ENCODE measurements around the gene MISP. TPM values are rescaled to one million over a fixed set of nuclear protein-coding genes. Genes with fewer than 3 reads are reported as not detected.

MISP gene
- polyA plus RNA-seq, 1 of the 3 experiments (the other 2 are of a cell fraction): 0.08 TPM

DNA sequence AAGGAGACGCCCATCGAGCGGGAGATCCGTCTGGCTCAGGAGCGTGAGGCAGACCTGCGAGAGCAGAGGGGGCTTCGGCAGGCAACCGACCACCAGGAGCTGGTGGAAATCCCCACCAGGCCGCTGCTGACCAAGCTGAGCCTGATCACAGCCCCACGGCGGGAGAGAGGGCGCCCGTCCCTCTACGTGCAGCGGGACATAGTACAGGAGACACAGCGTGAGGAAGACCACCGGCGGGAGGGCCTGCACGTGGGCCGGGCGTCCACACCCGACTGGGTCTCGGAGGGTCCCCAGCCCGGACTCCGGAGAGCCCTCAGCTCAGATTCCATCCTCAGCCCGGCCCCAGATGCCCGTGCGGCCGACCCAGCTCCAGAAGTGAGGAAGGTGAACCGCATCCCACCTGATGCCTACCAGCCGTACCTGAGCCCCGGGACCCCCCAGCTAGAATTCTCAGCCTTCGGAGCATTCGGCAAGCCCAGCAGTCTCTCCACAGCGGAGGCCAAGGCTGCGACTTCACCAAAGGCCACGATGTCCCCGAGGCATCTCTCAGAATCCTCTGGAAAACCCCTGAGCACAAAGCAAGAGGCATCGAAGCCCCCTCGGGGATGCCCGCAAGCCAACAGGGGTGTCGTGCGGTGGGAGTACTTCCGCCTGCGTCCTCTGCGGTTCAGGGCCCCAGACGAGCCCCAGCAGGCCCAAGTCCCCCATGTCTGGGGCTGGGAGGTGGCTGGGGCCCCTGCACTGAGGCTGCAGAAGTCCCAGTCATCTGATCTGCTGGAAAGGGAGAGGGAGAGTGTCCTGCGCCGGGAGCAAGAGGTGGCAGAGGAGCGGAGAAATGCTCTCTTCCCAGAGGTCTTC is 7.1 kb downstream of the MISP start:
- H2AFZ ChIP-seq (ENCODE audit: low read depth): no peak overlapping the region
- H3K4me2 ChIP-seq: no peak overlapping the region
- H3K27me3 ChIP-seq (ENCODE audit: insufficient read depth): no peaks in the 10 kb centered on the region
- no peak for DNase-seq
- whole genome bisulfite sequencing (ENCODE audit: low lambda C conversion rate): 89% methylated on average over 25 of the region's 50 CpGs
- H3F3A ChIP-seq (replicated peaks; ENCODE audit: insufficient read depth): no peaks in the 10 kb centered on the region
- ChIA-PET CTCF (no interaction called here), POLR2A (no interaction called here)
- TF ChIP-seq TEAD4 (IDR thresholded peaks at IDR 0.05; ENCODE audit: borderline replicate concordance, insufficient read depth) (no peak), NRF1 (IDR thresholded peaks at IDR 0.05; ENCODE audit: low read depth, low read length) (no peak), ELF1 (IDR thresholded peaks at IDR 0.05) (no peak), RAD21 (IDR thresholded peaks at IDR 0.05; ENCODE audit: low read length) (no peak), FOSL2 (IDR thresholded peaks at IDR 0.05; ENCODE audit: borderline replicate concordance, low read depth) (no peak), SMC3 (IDR thresholded peaks at IDR 0.05; ENCODE audit: low read depth, low read length) (no peak), RCOR1 (IDR thresholded peaks at IDR 0.05; ENCODE audit: low read length) (no peak), EP300 (IDR thresholded peaks at IDR 0.05; ENCODE audit: borderline replicate concordance in 1 of 2, low read depth in 1 of 2, low read length in 1 of 2) (no peak), MXI1 (IDR thresholded peaks at IDR 0.05; ENCODE audit: low read depth, low read length) (no peak)
- TF ChIP-seq, protein P1, sequence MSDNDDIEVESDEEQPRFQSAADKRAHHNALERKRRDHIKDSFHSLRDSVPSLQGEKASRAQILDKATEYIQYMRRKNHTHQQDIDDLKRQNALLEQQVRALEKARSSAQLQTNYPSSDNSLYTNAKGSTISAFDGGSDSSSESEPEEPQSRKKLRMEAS (IDR thresholded peaks at IDR 0.05; ENCODE audit: low read depth): no peak
- TF ChIP-seq, protein P2, sequence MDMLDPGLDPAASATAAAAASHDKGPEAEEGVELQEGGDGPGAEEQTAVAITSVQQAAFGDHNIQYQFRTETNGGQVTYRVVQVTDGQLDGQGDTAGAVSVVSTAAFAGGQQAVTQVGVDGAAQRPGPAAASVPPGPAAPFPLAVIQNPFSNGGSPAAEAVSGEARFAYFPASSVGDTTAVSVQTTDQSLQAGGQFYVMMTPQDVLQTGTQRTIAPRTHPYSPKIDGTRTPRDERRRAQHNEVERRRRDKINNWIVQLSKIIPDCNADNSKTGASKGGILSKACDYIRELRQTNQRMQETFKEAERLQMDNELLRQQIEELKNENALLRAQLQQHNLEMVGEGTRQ (IDR thresholded peaks at IDR 0.05; ENCODE audit: borderline replicate concordance, low read depth, low read length): no peak
- H3K36me3 ChIP-seq (replicated peaks in 1 of 2; ENCODE audit: control insufficient read depth in 1 of 2, insufficient read depth in 2 of 2, low read length in 1 of 2): no peaks in the 10 kb centered on the region
- H4K20me1 ChIP-seq (ENCODE audit: insufficient read depth): no peaks in the 10 kb centered on the region
- H3K4me1 ChIP-seq (ENCODE audit: control insufficient read depth in 1 of 2, insufficient read depth in 2 of 2, low read depth in 1 of 2, low read length in 1 of 2): no peaks in the 10 kb centered on the region
- H3K9ac ChIP-seq: no peak overlapping the region
- H3K27ac ChIP-seq (ENCODE audit: low read depth in 2 of 2, low read length in 1 of 2): no peak overlapping the region
- H3K9me2 ChIP-seq: no peaks in the 10 kb centered on the region
- H3K79me2 ChIP-seq (ENCODE audit: insufficient read depth): no peaks in the 10 kb centered on the region
- H3K4me3 ChIP-seq (ENCODE audit: low read depth in 2 of 2, low read length in 1 of 2): no peak overlapping the region
- H3K9me3 ChIP-seq: no peaks in the 10 kb centered on the region

DNA sequence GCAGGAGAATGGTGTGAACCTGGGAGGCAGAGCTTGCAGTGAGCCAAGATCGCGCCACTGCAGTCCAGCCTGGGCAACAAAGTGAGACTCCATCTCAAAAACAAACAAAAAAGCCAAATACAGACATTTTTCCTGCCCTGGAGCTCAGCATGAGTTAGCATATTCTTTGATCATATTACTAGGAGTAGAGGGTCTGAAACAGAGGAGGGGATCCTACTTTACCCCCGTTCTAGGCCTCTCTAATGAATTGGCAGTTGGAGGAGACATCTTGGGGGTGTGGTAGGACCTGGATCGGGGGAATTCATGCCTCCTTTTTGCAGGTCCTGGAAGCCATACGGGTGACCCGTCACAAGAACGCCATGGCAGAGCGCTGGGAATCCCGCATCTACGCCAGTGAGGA is 12.3 kb downstream of the MISP start:
- Histone ChIP-seq H3K9me3 (no peaks in the 10 kb centered on the region), H3K9me2 (no peaks in the 10 kb centered on the region), H3K36me3 (replicated peaks in 1 of 2; ENCODE audit: control insufficient read depth in 1 of 2, insufficient read depth in 2 of 2, low read length in 1 of 2) (no peaks in the 10 kb centered on the region), H3K27ac (ENCODE audit: low read depth in 2 of 2, low read length in 1 of 2) (no peak overlapping the region), H2AFZ (ENCODE audit: low read depth) (no peak overlapping the region), H3F3A (replicated peaks; ENCODE audit: insufficient read depth) (peaks cover under 1% of the 10 kb centered on the region), H3K4me2 (no peak overlapping the region), H3K4me1 (ENCODE audit: control insufficient read depth in 1 of 2, insufficient read depth in 2 of 2, low read depth in 1 of 2, low read length in 1 of 2) (no peaks in the 10 kb centered on the region), H4K20me1 (ENCODE audit: insufficient read depth) (no peaks in the 10 kb centered on the region), H3K9ac (no peak overlapping the region), H3K4me3 (ENCODE audit: low read depth in 2 of 2, low read length in 1 of 2) (no peak overlapping the region), H3K79me2 (ENCODE audit: insufficient read depth) (no peaks in the 10 kb centered on the region), H3K27me3 (ENCODE audit: insufficient read depth) (no peaks in the 10 kb centered on the region)
- DNase-seq: no peak
- ChIA-PET POLR2A (no interaction called here), CTCF (no interaction called here)
- WGBS (ENCODE audit: low lambda C conversion rate): 90% methylated on average over 10 of the region's 10 CpGs
- TF ChIP-seq TAF1 (IDR thresholded peaks at IDR 0.05; ENCODE audit: borderline replicate concordance, low read depth, low read length) (no peak), YY1 (IDR thresholded peaks at IDR 0.05; ENCODE audit: low read depth) (no peak), TEAD4 (IDR thresholded peaks at IDR 0.05; ENCODE audit: borderline replicate concordance, insufficient read depth) (no peak), RAD21 (IDR thresholded peaks at IDR 0.05; ENCODE audit: low read length) (no peak), RXRA (IDR thresholded peaks at IDR 0.05; ENCODE audit: borderline replicate concordance, low read depth) (no peak), MXI1 (IDR thresholded peaks at IDR 0.05; ENCODE audit: low read depth, low read length) (no peak)
- TF ChIP-seq, protein P3, sequence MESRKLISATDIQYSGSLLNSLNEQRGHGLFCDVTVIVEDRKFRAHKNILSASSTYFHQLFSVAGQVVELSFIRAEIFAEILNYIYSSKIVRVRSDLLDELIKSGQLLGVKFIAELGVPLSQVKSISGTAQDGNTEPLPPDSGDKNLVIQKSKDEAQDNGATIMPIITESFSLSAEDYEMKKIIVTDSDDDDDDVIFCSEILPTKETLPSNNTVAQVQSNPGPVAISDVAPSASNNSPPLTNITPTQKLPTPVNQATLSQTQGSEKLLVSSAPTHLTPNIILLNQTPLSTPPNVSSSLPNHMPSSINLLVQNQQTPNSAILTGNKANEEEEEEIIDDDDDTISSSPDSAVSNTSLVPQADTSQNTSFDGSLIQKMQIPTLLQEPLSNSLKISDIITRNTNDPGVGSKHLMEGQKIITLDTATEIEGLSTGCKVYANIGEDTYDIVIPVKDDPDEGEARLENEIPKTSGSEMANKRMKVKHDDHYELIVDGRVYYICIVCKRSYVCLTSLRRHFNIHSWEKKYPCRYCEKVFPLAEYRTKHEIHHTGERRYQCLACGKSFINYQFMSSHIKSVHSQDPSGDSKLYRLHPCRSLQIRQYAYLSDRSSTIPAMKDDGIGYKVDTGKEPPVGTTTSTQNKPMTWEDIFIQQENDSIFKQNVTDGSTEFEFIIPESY (IDR thresholded peaks at IDR 0.05; ENCODE audit: borderline replicate concordance, low read depth): no peak
- TF ChIP-seq, protein P4, sequence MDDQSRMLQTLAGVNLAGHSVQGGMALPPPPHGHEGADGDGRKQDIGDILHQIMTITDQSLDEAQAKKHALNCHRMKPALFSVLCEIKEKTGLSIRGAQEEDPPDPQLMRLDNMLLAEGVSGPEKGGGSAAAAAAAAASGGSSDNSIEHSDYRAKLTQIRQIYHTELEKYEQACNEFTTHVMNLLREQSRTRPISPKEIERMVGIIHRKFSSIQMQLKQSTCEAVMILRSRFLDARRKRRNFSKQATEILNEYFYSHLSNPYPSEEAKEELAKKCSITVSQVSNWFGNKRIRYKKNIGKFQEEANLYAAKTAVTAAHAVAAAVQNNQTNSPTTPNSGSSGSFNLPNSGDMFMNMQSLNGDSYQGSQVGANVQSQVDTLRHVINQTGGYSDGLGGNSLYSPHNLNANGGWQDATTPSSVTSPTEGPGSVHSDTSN (IDR thresholded peaks at IDR 0.05): no peak
- TF ChIP-seq, protein P5, sequence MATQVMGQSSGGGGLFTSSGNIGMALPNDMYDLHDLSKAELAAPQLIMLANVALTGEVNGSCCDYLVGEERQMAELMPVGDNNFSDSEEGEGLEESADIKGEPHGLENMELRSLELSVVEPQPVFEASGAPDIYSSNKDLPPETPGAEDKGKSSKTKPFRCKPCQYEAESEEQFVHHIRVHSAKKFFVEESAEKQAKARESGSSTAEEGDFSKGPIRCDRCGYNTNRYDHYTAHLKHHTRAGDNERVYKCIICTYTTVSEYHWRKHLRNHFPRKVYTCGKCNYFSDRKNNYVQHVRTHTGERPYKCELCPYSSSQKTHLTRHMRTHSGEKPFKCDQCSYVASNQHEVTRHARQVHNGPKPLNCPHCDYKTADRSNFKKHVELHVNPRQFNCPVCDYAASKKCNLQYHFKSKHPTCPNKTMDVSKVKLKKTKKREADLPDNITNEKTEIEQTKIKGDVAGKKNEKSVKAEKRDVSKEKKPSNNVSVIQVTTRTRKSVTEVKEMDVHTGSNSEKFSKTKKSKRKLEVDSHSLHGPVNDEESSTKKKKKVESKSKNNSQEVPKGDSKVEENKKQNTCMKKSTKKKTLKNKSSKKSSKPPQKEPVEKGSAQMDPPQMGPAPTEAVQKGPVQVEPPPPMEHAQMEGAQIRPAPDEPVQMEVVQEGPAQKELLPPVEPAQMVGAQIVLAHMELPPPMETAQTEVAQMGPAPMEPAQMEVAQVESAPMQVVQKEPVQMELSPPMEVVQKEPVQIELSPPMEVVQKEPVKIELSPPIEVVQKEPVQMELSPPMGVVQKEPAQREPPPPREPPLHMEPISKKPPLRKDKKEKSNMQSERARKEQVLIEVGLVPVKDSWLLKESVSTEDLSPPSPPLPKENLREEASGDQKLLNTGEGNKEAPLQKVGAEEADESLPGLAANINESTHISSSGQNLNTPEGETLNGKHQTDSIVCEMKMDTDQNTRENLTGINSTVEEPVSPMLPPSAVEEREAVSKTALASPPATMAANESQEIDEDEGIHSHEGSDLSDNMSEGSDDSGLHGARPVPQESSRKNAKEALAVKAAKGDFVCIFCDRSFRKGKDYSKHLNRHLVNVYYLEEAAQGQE (IDR thresholded peaks at IDR 0.05; ENCODE audit: low read depth, low read length): no peak
- TF ChIP-seq, protein P2 (IDR thresholded peaks at IDR 0.05; ENCODE audit: borderline replicate concordance, low read depth, low read length): no peak

All from SK-N-SH (cell line).